ENCODE measurements around the gene LACTB.

- TF ChIP-seq EZH2 (IDR thresholded peaks at IDR 0.05; ENCODE audit: low read depth, unreplicated experiment) (no peak), CTCF (conservative IDR thresholded peaks at IDR 0.05; ENCODE audit: low read depth in 2 of 2) (no peak), EZH2phosphoT487 (IDR thresholded peaks at IDR 0.05; ENCODE audit: unreplicated experiment) (no peak), REST (IDR thresholded peaks at IDR 0.05; ENCODE audit: unreplicated experiment) (no peak), STAT1 (IDR thresholded peaks at IDR 0.05; ENCODE audit: unreplicated experiment) (no peak), POLR2AphosphoS5 (IDR thresholded peaks at IDR 0.05; ENCODE audit: low read depth) (no peak), JUNB (IDR thresholded peaks at IDR 0.05; ENCODE audit: unreplicated experiment) (no peak), CREB1 (CRISPR knock-in tag; IDR thresholded peaks at IDR 0.05; ENCODE audit: low read depth) (no peak), ZNF331 (CRISPR knock-in tag; IDR thresholded peaks at IDR 0.05; ENCODE audit: low read depth) (no peak), NANOG (IDR thresholded peaks at IDR 0.05; ENCODE audit: borderline replicate concordance) (no peak), ETS1 (IDR thresholded peaks at IDR 0.05) (no peak)
These were observed 7.2 kb upstream of the LACTB start for GRCh38 chr15:63114465-63114864.

Data from GM23338 (cell line).